HTR-8/SVneo (cell line): ENCODE measurements around the gene CAMTA1.

Source experiments
- DNase-seq: peaks from one replicate; pipeline ENCODE4 v3.0.0; 2011; ENCODE audit warnings: low spot score, mixed read lengths; ENCODE audit not compliant: insufficient read length
- FAIRE-seq: peaks from 2 replicates; lab custom pipeline; 2011; peaks lifted over from hg19 to GRCh38; lab: Jason Lieb, UNC

Gene CAMTA1

GRCh38 chr1:6922096-6922931 is 137.1 kb downstream of the CAMTA1 start:
- FAIRE-seq (no peak), DNase-seq (no peak)

- DNase-seq (no peak), FAIRE-seq (no peak)
Observed at GRCh38 chr1:6923012-6923411, 137.8 kb downstream of the CAMTA1 start.

- no peak for DNase-seq
- FAIRE-seq: no peak
Observed at GRCh38 chr1:6923416-6923815, 138.2 kb downstream of the CAMTA1 start.

- no peak for DNase-seq
Observed at GRCh38 chr1:6923955-6924881, 139.0 kb downstream of the CAMTA1 start.

GRCh38 chr1:6924891-6925290 is 139.6 kb downstream of the CAMTA1 start:
- FAIRE-seq (no peak), DNase-seq (no peak)

More at GRCh38 chr1:6923955-6924881, 139.0 kb downstream of the CAMTA1 start:
- no peak for FAIRE-seq

GRCh38 chr1:6927626-6928025 is 142.4 kb downstream of the CAMTA1 start:
- FAIRE-seq (no peak), DNase-seq (no peak)

GRCh38 chr1:6928106-6928885 is 143.0 kb downstream of the CAMTA1 start:
- DNase-seq (no peak), FAIRE-seq (no peak)

GRCh38 chr1:6930732-6931300 is 145.6 kb downstream of the CAMTA1 start:
- no peak for FAIRE-seq
- no peak for DNase-seq

GRCh38 chr1:6935361-6935883 is 150.2 kb downstream of the CAMTA1 start:
- FAIRE-seq (no peak), DNase-seq (no peak)

GRCh38 chr1:6935911-6936690 is 150.8 kb downstream of the CAMTA1 start:
- no peak for FAIRE-seq
- DNase-seq: no peak

GRCh38 chr1:6937048-6937447 is 151.8 kb downstream of the CAMTA1 start:
- FAIRE-seq: no peak
- DNase-seq: no peak

- FAIRE-seq (no peak), DNase-seq (no peak)
Observed at GRCh38 chr1:6939363-6939762, 154.1 kb downstream of the CAMTA1 start.

- FAIRE-seq: no peak
- no peak for DNase-seq
Observed at GRCh38 chr1:6941786-6942185, 156.5 kb downstream of the CAMTA1 start.

GRCh38 chr1:6942990-6943389 is 157.7 kb downstream of the CAMTA1 start:
- no peak for FAIRE-seq
- DNase-seq: no peak

- DNase-seq: no peak
- no peak for FAIRE-seq
Observed at GRCh38 chr1:6944434-6944833, 159.2 kb downstream of the CAMTA1 start.

GRCh38 chr1:6947952-6948351 is 162.7 kb downstream of the CAMTA1 start:
- no peak for FAIRE-seq
- no peak for DNase-seq

GRCh38 chr1:6948416-6948815 is 163.2 kb downstream of the CAMTA1 start:
- DNase-seq: no peak
- no peak for FAIRE-seq

- no peak for DNase-seq
- FAIRE-seq: no peak
Observed at GRCh38 chr1:6948861-6949260, 163.6 kb downstream of the CAMTA1 start.
